Panc1 (cell line): Measurements from ENCODE around the gene PMF1.

Experiments
- REST ChIP-seq, 2 experiments: IDR thresholded peaks; 2 replicates each; pipeline ENCODE4 v1.6.1; 2011 to 2012; ENCODE audit warnings: low read depth in 2 of 2, control low read depth in 1 of 2, low read length in 1 of 2, mild to moderate bottlenecking in 1 of 2, moderate library complexity in 1 of 2; ENCODE audit not compliant: insufficient read depth in 1 of 2
- SIN3A ChIP-seq: IDR thresholded peaks from 2 replicates; pipeline ENCODE4 v1.6.1; 2012; ENCODE audit warnings: low read depth, mild to moderate bottlenecking, low read length, moderate library complexity, borderline replicate concordance; ENCODE audit not compliant: insufficient read depth
- TF ChIP-seq, protein P1 (sequence below): fragments of 450-650 bp; IDR thresholded peaks from 2 replicates; pipeline ENCODE4 v1.5.1; 2017; ENCODE audit warnings: mild to moderate bottlenecking

DNA sequence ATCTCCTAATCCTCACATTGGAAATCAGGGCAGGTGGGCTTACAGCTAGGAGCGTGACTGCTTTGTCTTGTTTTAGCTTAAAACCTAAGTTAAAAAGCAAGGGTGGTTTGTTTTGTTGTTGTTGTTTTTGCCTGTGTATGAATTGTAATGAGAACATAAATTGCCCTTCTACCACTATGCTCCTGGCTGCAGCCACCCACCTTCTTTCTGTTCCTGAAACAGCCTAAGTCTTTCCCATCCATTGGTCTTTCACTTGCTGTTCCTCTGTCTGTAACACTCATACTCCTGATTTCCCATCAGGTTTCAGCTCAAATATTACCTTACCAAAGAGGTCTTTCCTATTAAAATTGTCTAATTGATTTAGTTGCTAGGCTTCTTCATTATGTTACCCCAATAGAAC, 70.7 kb downstream of the PMF1 start:
- TF ChIP-seq, protein P1, sequence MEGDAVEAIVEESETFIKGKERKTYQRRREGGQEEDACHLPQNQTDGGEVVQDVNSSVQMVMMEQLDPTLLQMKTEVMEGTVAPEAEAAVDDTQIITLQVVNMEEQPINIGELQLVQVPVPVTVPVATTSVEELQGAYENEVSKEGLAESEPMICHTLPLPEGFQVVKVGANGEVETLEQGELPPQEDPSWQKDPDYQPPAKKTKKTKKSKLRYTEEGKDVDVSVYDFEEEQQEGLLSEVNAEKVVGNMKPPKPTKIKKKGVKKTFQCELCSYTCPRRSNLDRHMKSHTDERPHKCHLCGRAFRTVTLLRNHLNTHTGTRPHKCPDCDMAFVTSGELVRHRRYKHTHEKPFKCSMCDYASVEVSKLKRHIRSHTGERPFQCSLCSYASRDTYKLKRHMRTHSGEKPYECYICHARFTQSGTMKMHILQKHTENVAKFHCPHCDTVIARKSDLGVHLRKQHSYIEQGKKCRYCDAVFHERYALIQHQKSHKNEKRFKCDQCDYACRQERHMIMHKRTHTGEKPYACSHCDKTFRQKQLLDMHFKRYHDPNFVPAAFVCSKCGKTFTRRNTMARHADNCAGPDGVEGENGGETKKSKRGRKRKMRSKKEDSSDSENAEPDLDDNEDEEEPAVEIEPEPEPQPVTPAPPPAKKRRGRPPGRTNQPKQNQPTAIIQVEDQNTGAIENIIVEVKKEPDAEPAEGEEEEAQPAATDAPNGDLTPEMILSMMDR: no peak
- TF ChIP-seq SIN3A (no peak), REST (IDR thresholded peaks at IDR 0.05; ENCODE audit: insufficient read depth in 1 of 2, low read depth in 2 of 2, low read length in 1 of 2) (no peak)
